Esophagus muscularis mucosa (tissue), 3 donors: ENCODE results near the gene GPC6.

Experiments used
- POLR2A ChIP-seq: fragments of 450-650 bp; IDR thresholded peaks from one replicate; pipeline ENCODE4 v1.6.1; 2017; ENCODE audit warnings: antibody characterized with exemption, moderate library complexity, mild to moderate bottlenecking, low read depth
- TF ChIP-seq, protein P1 (sequence below), 3 experiments: fragments of 200-600 bp in 2 of 3; fragments of 450-650 bp in 1 of 3; sonication (generic) in 2 of 3; IDR thresholded peaks; one replicate each; pipeline ENCODE4 v1.5.1; 2017 to 2019; ENCODE audit warnings: antibody characterized with exemption in 3 of 3, mild to moderate bottlenecking in 2 of 3, moderate library complexity in 1 of 3

GRCh38 chr13:94300401-94300800 is 1073.8 kb downstream of the GPC6 start:
- TF ChIP-seq, protein P1, sequence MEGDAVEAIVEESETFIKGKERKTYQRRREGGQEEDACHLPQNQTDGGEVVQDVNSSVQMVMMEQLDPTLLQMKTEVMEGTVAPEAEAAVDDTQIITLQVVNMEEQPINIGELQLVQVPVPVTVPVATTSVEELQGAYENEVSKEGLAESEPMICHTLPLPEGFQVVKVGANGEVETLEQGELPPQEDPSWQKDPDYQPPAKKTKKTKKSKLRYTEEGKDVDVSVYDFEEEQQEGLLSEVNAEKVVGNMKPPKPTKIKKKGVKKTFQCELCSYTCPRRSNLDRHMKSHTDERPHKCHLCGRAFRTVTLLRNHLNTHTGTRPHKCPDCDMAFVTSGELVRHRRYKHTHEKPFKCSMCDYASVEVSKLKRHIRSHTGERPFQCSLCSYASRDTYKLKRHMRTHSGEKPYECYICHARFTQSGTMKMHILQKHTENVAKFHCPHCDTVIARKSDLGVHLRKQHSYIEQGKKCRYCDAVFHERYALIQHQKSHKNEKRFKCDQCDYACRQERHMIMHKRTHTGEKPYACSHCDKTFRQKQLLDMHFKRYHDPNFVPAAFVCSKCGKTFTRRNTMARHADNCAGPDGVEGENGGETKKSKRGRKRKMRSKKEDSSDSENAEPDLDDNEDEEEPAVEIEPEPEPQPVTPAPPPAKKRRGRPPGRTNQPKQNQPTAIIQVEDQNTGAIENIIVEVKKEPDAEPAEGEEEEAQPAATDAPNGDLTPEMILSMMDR (IDR thresholded peaks at IDR 0.05), result no peak
- TF ChIP-seq POLR2A, result no peak
